COLO668 (cell line): ENCODE measurements around the gene IL15.
"Not testable (repeated sequence)": the region's sequence is repeated elsewhere in the genome, so short reads cannot be mapped to it uniquely, and the experiment has no call there.

ENCODE experiments used
- DNase-seq: peaks from one replicate; lab custom pipeline; 2025; ENCODE audit not compliant: unreplicated experiment; lab: John Stamatoyannopoulos, UW

Gene IL15, protein sequence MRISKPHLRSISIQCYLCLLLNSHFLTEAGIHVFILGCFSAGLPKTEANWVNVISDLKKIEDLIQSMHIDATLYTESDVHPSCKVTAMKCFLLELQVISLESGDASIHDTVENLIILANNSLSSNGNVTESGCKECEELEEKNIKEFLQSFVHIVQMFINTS

DNA sequence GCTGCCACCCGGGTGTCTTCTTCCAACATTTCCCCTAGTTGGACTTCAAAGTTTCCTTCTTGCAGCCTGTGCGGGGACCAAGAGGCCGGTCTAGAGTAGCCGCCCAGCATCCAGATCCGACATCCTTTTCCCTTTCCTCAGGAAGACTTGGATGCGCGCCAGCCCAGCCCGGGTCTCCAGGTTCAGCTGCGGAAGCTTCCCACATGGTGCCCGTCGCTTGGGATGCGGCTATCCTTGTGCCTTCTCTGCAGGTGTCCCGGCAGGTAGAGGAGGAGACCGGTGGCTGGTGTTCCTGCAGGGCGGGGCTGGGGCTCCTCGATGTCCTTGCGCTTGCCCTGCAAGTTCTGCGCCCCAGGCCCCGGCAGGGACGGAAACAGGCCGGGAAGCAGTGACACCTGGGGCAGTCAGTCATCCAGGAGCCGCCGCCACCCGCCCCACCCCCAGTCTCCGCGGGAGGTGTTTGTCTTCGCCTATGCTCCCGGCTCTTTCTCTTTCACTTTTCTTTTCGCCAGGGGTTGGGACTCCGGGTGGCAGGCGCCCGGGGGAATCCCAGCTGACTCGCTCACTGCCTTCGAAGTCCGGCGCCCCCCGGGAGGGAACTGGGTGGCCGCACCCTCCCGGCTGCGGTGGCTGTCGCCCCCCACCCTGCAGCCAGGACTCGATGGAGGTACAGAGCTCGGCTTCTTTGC, at the start of gene IL15:
Gene IL15 (plus strand): TSS at position 502 of the 689 bp plus-strand sequence. CDS start 82,882 bp downstream, outside the sequence.
- peak; percentile 90 for DNase-seq

DNA sequence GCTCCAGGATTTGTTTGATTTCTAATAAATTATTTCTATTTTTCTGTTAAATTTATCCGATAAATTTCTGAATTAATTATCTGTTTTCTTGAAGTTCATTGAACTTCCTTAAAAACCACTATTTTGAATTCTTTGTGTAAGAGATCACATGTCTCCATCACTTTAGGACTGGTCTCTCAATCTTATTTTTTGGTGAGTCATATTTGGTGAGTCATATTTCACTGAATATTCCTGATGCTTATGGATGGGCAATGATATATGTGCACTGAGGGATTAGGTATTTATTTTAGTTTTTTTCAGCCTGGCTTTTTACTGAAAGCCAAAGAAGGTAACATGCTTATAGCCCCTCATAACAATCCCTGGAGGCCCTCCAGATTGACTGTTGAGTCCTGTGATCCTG, 48.5 kb upstream of the IL15 start:
- no peak for DNase-seq

DNA sequence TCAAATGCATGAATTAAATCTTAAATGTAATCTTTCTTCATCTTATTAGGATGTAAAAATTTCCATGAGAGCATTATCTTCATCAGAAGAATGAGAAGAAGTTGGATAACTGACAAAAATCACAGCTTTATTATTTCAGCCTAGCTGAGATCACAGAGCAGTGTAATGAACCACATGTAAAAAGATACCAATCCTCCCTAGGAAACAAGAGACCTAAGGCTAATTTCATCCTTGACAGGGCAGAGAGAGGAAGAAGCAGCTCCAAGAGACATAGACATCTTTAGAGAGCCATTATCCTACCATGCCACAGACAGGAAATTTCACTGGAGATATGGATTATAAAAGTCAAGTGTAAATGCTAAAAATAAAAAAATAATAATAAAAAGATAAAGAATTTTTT, 40.9 kb upstream of the IL15 start:
- DNase-seq: no peak

DNA sequence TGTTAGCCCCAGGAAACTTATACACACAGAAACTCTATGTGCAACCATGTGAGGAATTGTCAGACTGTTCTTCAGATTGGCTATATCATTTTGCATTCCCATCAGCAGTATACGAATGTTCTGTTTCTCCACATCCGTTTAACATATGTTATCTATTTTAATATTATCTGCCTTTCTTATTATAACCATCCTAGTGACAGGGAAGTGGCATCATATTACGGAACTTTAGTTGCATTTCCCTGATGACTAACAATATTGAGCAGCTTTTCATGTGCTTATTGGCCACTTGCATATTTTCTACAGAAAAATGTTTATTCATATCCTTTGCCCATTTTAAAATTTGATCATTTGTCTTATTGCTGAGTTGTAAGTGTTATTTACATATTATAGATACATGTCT, 36.5 kb upstream of the IL15 start:
- no peak for DNase-seq

DNA sequence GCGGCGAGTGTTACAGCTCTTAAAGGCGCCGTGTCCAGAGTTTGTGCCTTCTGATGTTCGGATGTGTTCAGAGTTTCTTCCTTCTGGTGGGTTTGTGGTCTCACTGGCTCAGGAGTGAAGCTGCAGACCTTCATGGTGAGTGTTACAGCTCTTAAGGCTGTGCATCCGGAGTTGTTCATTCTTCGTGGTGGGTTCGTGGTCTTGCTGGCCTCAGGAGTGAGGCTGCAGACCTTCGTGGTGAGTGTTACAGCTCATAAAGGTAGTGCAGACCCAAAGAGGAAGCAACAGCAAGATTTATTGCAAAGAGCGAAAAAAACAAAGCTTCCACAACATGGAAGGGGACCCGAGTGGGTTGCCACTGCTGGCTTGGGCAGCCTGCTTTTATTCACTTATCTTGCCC, 31.7 kb upstream of the IL15 start:
- not testable (repeated sequence) for DNase-seq

DNA sequence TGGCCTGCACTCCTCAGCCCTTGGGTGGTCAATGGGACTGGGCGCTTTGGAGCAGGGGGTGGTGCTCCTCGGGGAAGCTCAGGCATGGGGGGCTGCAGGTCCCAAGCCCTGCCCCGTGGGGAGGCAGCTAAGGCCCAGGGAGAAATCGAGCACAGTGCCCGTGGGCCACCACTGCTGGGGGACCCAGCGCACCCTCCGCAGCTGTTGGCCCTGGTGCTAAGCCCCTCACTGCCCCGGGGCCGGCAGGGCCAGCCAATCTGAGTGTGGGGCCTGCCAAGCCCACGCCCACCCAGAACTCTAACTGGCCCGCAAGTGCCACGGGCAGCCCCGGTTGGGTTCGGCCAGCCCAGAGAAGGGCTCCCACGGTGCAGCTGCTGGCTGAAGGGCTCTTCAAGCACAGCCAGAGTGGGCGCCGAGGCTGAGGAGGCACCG, 30.9 kb upstream of the IL15 start:
- DNase-seq: no peak

DNA sequence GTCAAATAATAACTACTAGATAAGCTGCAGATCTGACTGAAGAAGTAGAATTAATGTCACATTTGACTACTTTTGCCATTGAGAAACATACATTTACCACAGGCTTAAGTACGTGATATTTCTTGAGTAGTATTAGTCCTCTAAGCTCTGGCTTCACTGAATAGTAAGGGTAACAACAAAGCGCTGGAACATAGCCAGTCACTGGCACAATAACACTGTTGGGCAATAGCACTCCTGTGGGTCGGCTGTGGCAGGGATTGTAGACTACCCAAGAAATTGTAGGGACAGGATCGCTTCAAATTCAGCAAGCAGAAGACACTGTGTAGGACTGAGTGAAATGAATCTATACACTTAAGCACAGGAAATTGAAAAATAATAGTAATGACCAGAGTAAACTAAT, 27.1 kb upstream of the IL15 start:
- DNase-seq: no peak

DNA sequence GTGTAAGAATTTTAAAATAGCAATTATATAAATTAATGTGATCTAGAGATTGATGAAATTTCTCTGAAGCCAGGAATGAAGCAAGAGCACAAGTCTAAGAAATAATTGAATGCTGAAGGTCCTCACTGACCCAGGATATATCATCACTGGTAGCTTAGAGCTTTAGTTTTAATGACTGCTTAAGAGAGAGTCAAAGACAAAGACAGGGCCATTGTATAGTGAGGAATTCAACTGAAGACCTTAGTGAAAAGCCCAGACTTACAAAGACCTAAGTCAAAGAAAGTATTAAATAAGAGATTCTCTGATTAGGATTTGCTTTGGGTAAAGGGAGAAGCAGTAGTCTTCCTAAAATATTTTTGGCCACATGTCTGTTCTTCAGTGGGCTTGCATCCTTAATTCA, 26.0 kb upstream of the IL15 start:
- DNase-seq: no peak

DNA sequence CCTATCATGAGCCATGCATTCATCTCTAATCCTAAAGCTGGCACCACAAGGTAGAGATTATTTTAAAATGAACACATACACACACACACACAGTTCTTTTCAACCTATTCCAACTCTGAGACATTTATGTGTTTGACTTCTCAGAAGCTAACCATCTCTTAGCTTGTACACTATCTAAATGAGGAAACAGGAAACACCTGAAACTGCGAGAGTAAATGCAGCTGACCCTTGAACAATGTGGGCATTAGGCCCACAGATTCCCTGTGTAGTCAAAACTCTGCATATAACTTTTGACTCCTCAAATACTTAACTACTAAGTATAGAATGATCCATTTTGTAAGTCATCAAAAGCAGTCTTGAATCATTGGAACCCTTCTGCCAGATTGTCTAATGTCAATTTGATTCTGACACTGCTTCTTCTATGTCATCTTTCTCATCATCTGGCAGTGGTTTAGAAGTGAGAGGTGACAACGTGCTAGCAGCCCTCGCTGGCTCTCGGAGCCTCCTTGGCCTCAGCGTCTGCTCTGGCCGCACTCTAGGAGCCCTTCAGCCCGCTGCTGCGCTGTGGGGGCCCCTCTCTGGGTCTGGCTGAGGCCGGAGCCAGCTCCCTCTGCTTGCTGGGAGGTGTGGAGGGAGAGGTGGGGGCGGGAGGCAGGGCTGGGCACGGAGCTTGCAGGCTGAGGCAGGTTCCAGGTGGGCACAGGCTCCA, 21.4 kb upstream of the IL15 start:
- no peak for DNase-seq

DNA sequence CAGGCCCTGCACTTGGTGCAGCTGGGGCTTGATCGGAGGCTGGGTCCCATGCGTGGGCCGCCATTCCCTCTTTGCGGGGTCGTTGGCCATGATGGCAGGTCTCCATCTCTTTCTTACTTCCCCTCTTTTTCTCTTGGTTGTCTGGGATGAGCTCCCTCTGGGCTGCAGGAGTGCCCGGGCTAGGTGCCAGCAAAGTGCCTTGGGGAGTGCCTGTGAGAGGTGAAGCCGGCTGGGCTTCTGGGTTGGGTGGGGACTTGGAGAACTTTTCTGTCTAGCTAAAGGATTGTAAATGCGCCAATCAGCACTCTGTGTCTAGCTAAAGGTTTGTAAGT, 20.8 kb upstream of the IL15 start:
- DNase-seq: not testable (repeated sequence)

DNA sequence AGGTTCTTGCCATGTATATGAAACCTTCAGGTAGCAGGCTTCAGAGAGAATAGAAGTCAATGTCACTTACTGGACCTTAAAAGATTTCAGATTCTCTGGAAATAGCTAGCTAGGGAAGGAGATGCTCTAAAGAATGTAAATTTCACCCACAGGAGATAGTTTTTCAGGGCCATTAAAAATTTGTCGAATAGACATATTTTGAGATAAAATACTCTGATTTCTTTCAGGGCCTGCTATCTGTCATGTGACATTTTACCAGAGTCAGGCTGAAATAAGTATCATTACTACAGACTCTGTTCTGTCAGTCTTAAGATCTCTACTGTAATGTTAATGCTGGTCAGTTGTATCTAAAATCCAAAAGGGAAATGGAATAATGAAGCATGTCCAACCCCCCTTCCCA, 15.7 kb upstream of the IL15 start:
- DNase-seq: no peak

DNA sequence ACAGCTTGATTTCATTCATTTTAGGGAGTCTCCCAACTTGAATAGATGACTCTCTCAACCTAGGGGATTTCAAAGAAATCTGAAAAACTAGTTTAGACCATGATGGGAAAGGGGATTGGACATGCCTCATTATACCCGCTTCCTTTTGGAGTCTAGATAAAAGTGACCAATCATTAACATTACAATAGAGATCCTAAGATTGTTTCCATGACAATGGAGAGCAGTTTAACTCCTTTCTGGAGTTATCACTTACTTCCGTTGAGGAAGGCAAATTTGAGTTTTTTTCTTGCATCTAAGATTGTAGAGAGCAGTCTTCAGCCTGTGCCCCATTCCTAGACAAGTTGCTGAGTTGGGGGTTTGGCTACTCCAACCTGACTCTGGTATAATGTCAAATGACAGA, 11.4 kb upstream of the IL15 start:
- no peak for DNase-seq

DNA sequence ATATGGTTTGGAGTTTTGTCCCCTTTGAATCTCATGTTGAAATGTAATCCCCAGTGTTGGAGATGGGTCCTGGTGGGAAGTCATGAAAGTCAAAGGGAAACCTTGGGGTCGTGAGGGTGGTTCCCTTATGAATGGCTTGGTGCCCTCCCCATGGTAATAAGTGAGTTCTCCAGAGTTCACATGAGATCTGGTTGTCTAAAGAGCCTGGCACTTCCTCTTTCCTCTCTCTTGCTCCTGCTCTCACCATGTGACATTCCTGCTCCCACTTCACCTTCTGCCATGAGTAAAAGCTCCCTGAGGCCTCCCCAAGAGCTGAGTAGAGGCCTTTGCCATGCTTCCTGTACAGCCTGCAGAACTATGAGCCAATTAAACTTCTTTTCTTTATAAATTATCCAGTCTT, 5.5 kb upstream of the IL15 start:
- DNase-seq: no peak

DNA sequence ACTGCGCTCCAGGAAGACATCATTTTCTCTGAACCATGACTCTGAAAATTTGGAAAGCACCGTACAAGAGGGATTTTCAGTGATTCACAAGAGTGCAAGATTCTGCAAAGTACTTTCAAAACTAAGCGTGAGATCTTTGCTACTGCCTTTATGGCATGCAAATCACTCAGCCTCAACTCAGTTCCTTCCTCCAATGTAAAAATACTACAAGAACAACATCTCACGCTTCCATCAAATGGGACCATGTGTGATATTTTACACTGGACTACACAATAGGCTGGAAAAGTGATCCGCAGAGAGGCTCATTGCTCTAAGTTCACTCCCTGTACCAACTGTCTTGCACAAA, 674 bp upstream of the IL15 start:
- no peak for DNase-seq

DNA sequence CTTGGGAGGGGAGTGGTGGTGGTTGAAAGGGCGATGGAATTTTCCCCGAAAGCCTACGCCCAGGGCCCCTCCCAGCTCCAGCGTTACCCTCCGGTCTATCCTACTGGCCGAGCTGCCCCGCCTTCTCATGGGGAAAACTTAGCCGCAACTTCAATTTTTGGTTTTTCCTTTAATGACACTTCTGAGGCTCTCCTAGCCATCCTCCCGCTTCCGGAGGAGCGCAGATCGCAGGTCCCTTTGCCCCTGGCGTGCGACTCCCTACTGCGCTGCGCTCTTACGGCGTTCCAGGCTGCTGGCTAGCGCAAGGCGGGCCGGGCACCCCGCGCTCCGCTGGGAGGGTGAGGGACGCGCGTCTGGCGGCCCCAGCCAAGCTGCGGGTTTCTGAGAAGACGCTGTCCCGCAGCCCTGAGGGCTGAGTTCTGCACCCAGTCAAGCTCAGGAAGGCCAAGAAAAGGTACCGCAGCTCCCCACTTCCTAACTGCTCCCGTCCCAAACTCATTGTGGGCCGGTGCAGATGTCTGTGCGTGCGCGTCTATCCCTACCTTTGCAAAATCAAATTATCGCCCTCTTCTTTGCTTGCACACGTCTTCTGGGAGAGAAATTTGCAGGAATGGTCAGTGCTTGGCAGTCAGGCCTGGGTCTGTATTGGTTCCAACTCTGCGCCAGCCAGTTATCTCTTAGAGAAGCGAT, 533 bp downstream of the IL15 start:
- DNase-seq: peak; percentile 78

DNA sequence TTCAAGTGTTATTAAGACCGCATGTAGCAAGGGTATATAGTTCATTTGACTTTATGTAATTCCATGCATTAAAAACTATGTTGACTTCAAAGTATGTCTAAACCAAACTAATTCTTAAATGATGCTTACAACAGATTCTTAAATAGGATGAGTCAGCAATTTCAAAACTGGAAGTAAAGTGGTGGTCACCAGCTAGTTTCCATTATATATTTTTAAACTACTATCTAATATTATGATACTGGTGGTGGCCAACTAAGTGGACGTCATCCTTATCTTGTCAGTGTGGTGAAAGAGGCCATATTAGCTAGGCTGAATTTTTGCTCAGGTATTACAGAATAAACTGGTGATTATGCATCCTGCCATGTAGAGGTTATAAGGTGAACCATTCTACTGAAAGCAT, 1.2 kb downstream of the IL15 start:
- no peak for DNase-seq

DNA sequence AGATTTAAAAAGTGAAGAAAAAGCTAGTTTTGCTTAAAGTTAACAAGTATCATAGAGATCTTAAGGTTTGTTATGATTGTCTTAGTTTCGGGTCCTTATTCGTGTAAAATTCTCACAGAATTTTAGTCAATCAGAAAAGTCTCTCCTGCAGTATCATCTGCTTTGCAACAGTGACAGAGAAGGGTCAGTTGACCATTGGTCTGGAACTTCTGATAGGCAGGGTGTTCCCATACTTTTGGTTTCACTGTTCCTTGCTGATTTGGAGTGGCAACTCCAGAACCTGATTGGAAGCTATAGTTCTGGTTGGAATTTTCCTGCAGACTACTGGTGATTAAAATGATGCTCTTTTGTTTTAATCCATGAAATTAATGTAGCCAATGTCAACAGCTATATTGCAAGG, 1.8 kb downstream of the IL15 start:
- no peak for DNase-seq

DNA sequence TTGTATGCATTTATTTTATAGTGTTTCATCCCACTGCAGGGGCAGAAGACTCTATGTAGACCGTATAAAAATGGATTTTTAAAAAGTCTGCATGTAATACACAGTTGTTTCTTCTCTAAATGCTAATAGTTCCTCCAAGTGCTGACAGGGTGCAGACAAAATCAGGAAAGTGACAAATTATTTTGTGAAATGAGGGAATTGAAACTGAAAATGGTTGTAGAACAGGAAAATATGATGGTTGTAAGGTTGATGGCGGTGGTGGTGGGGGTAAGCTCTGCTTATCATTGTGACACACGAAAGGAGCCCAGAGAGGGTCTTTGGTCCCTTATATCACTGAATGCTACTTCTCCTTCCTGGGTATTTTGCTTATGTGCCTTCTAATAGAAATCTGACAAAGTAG, 4.3 kb downstream of the IL15 start:
- DNase-seq: no peak

DNA sequence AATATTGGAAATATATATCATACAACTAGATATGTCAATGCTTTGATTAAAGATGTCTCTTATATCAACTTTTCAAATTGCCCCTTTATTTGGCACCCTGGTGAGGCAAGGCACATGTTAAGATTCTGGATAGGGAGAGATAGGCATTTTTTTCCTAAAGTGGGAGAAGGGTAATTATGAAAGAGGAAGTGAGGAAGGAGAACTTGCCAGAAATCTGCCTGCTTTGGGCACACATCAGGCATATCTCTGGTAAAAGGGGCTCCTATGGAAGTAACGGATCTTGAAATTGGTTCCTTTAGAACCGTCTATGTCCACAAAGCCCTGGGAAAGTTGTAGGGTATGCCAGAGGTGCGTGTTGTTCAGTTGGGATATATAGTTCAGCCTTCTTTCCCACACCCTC, 5.7 kb downstream of the IL15 start:
- DNase-seq: no peak

DNA sequence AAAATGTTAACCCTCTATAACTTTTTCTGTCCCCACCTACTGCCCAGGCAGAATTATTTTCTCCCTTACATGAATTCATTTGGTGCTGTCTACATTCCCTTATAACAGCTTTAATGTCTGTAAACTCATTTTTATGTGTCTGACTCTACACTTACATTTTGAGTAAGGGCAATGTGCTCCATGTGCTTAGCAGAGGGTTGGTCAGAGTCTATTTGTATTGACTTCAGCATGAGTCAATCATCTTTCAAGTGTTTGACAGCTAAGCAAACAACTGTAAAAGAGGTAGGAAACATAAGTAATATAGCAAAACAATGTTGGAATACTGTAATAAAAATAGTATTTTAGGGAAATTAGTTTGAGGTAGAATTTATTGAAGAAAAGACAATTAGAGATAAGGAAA, 6.3 kb downstream of the IL15 start:
- DNase-seq: no peak

DNA sequence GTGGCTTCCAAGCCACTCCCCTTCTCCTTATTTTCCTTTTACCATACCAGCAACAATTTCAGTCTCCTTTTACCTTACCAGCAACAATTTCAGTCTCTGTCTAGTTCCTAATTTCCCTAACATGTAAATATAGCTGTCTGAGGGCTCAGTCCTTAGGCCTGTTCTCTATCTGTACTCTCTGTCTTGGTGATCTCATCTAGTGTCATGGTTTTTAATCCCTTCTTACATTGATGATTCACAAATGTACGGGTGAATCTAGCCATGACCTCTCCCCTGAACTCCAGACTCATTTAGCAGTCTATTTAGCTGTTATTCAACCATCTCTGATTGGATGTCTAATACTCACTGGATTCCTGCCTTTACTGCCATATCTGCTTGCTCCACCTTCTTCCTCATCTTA, 7.2 kb downstream of the IL15 start:
- no peak for DNase-seq
